Parathyroid adenoma (tissue), 2 donors: Measurements from ENCODE around the gene PIK3CG.
"Not testable (repeated sequence)": the region's sequence is repeated elsewhere in the genome, so short reads cannot be mapped to it uniquely, and the experiment has no call there.

ENCODE experiments used
- H2AFZ ChIP-seq: fragments of 300-600 bp; sonication (generic); one replicate; pipeline ENCODE4 v1.7.0; 2017; ENCODE audit warnings: antibody characterized with exemption, mild to moderate bottlenecking
- H3K27ac ChIP-seq: fragments of 300-600 bp; sonication (generic); one replicate; pipeline ENCODE4 v1.7.0; 2017
- H3K27me3 ChIP-seq: fragments of 300-600 bp; sonication (generic); one replicate; pipeline ENCODE4 v1.7.0; 2017; ENCODE audit warnings: low read length; ENCODE audit not compliant: control insufficient read depth, insufficient read depth
- H3K36me3 ChIP-seq: fragments of 300-600 bp; sonication (generic); one replicate; pipeline ENCODE4 v1.7.0; 2017; ENCODE audit warnings: low read length; ENCODE audit not compliant: control insufficient read depth, insufficient read depth
- H3K4me1 ChIP-seq: fragments of 300-600 bp; sonication (generic); one replicate; pipeline ENCODE4 v1.7.0; 2017; ENCODE audit warnings: control low read depth
- H3K4me2 ChIP-seq: fragments of 300-600 bp; sonication (generic); one replicate; pipeline ENCODE4 v1.7.0; 2017; ENCODE audit warnings: low read length
- H3K4me3 ChIP-seq: fragments of 300-600 bp; sonication (generic); one replicate; pipeline ENCODE4 v1.7.0; 2017; ENCODE audit warnings: low read depth, low read length
- H3K79me2 ChIP-seq: fragments of 300-600 bp; sonication (generic); one replicate; pipeline ENCODE4 v1.7.0; 2017; ENCODE audit warnings: control low read depth
- H3K9ac ChIP-seq: fragments of 300-600 bp; sonication (generic); one replicate; pipeline ENCODE4 v1.7.0; 2017; ENCODE audit warnings: mild to moderate bottlenecking
- H3K9me3 ChIP-seq: fragments of 300-600 bp; sonication (generic); one replicate; pipeline ENCODE4 v1.7.0; 2017; ENCODE audit warnings: low read length; ENCODE audit not compliant: control insufficient read depth
- CTCF ChIP-seq: fragments of 300-600 bp; sonication (generic); IDR thresholded peaks from one replicate; pipeline ENCODE4 v1.7.0; 2017; ENCODE audit warnings: antibody characterized with exemption, mild to moderate bottlenecking
- donor health status: primary hyperparathyroidism.

PIK3CG gene

GRCh38 chr7:106936236-106936635 lies 71.2 kb downstream of the PIK3CG start:
- H3K9ac ChIP-seq: no peak overlapping the region
- H3K4me3 ChIP-seq: no peak overlapping the region
- no peak overlapping the region for H3K4me2 ChIP-seq
- H3K27me3 ChIP-seq: no peaks in the 10 kb centered on the region
- H3K79me2 ChIP-seq: no peaks in the 10 kb centered on the region
- H3K27ac ChIP-seq: no peak overlapping the region
- no peak for TF ChIP-seq CTCF
- no peaks in the 10 kb centered on the region for H3K4me1 ChIP-seq
- no peak overlapping the region for H2AFZ ChIP-seq
- H3K36me3 ChIP-seq: no peaks in the 10 kb centered on the region
- no peaks in the 10 kb centered on the region for H3K9me3 ChIP-seq

DNA sequence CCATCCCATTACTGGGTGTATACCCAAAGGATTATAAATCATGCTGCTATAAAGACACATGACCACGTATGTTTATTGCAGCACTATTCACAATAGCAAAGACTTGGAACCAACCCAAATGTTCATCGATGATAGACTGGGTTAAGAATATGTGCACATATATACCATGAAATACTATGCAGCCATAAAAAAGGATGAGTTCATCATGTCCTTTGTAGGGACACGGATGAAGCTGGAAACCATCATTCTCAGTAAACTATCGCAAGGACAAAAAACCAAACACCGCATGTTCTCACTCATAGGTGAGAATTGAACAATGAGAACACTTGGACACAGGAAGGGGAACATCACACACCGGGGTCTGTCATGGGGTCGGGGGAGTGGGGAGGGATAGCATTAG lies 73.0 kb downstream of the PIK3CG start:
- not testable (repeated sequence) for H3K36me3 ChIP-seq, H3K9ac ChIP-seq, H3K4me1 ChIP-seq, H3K9me3 ChIP-seq, H3K27me3 ChIP-seq, H2AFZ ChIP-seq, H3K27ac ChIP-seq, H3K79me2 ChIP-seq, H3K4me2 ChIP-seq, H3K4me3 ChIP-seq

DNA sequence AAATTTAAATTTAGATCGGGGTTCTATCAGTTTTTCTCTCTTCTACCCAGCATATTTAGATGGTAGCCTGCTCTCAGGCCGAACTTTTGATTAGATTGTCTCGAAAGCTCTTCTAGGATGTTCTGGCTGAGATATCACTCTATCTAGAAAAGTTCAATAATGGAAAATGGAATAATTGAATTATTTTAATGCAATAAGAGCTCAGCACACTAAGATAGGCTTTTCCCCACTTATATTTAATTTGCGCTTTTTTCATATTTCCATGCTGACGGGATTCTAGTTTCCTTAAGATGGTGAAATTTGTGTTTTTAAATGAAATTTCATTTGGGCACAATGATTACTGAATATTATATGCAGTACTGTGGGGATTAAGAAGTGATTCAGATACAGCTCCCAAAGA lies 73.7 kb downstream of the PIK3CG start:
- no peak overlapping the region for H3K27ac ChIP-seq
- H3K36me3 ChIP-seq: no peaks in the 10 kb centered on the region
- H3K9ac ChIP-seq: no peak overlapping the region
- H3K4me2 ChIP-seq: no peak overlapping the region
- no peak for TF ChIP-seq CTCF
- H3K9me3 ChIP-seq: no peaks in the 10 kb centered on the region
- H3K27me3 ChIP-seq: no peaks in the 10 kb centered on the region
- no peak overlapping the region for H2AFZ ChIP-seq
- no peak overlapping the region for H3K4me3 ChIP-seq
- no peaks in the 10 kb centered on the region for H3K79me2 ChIP-seq
- no peaks in the 10 kb centered on the region for H3K4me1 ChIP-seq

DNA sequence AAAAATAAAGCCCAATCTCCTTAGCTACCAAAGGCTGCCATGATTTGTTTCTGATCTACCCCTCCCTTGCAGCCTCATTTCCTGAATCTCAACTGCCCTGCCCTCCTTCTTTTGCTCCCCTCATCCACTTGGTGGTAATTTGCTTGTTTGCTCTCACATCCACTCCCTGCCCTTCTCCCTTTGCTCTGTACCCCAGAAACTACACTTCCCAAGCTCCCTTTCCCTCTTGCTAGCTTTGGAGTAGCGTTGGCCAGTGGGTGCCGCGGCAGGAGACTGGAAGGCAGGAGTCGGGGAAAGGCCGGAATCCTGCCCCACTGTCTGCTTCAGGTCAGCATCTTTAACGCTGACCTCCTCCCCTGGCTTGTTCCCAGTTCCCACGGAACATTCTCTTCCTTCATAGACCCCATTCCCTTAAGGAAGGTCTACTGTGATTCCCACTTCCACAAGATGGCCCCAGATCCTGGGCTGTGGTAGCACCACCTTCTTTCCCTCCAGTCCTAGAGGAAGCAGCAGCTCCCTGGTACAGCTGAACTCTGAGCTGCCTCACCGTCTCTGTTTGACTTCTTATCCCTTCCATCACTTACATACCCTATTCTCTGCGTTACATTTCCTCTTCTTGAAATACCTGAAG lies 79.1 kb downstream of the PIK3CG start:
- H3K79me2 ChIP-seq: no peaks in the 10 kb centered on the region
- no peak overlapping the region for H3K4me2 ChIP-seq
- no peaks in the 10 kb centered on the region for H3K27me3 ChIP-seq
- no peaks in the 10 kb centered on the region for H3K36me3 ChIP-seq
- no peak overlapping the region for H2AFZ ChIP-seq
- no peak overlapping the region for H3K9ac ChIP-seq
- H3K4me1 ChIP-seq: no peaks in the 10 kb centered on the region
- H3K27ac ChIP-seq: no peak overlapping the region
- no peak overlapping the region for H3K4me3 ChIP-seq
- H3K9me3 ChIP-seq: no peaks in the 10 kb centered on the region
- TF ChIP-seq CTCF: no peak

DNA sequence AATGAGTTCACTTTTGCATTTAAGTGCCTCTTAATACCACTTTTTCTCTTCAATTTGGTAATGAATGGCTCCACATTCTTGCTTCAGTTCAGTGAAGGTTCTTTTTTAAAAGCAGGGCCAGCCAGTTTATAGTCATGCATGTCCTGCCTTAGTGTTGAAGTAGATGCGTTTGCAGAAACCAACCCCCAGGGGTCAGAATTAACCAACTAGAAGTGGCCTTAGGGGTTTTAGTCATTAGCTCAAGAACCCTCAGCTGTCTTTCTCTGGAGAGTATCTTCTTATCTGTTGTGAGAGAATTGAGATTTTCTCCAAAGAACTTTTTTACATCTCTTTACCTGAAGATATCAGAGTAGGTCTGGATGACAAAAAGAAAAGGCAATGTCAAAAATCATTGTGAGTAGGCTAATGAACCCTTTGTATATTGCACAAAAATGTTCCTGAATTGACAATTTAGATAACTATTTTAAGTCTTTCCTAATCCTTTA lies 82.2 kb downstream of the PIK3CG start:
- no peaks in the 10 kb centered on the region for H3K27me3 ChIP-seq
- H2AFZ ChIP-seq: no peak overlapping the region
- H3K36me3 ChIP-seq: no peaks in the 10 kb centered on the region
- H3K79me2 ChIP-seq: no peaks in the 10 kb centered on the region
- peak; percentile 85 for TF ChIP-seq CTCF
- no peaks in the 10 kb centered on the region for H3K4me1 ChIP-seq
- no peak overlapping the region for H3K4me3 ChIP-seq
- no peak overlapping the region for H3K27ac ChIP-seq
- H3K9me3 ChIP-seq: no peaks in the 10 kb centered on the region
- H3K9ac ChIP-seq: no peak overlapping the region
- H3K4me2 ChIP-seq: no peak overlapping the region
